ENCODE results near the gene TIGD2. TPM values are rescaled to one million over a fixed set of nuclear protein-coding genes. Genes with fewer than 3 reads are reported as not detected.

The TIGD2 gene
- polyA plus RNA-seq, 1 donor (not counting 4 experiments of a cell fraction or from before 2014, with no cell fraction given), result 5.3 TPM

- no peak for DNase-seq (ENCODE audit: low read depth, low spot score)
- FAIRE-seq, result peak; percentile 9
These were observed 43.9 kb upstream of the TIGD2 start for GRCh38 chr4:89067417-89067816.

GRCh38 chr4:89069481-89069880 is 41.9 kb upstream of the TIGD2 start:
- H3K27ac ChIP-seq (ENCODE audit: control insufficient read depth, insufficient read depth, low read length), result no peak overlapping the region
- H3K27me3 ChIP-seq (ENCODE audit: control insufficient read depth, extremely low read depth, insufficient read depth, low read length), result no peaks in the 10 kb centered on the region
- dilution Hi-C loops (cut with MboI; ENCODE audit: extremely low pct_ligation_motif_present, low sequenced_read_pairs), result no loop called here
- H3K4me3 ChIP-seq (ENCODE audit: control insufficient read depth in 2 of 3, extremely low read depth in 1 of 3, insufficient read depth in 2 of 3, low read depth in 1 of 3, low read length in 3 of 3), result no peak overlapping the region
- no peaks in the 10 kb centered on the region for H3K36me3 ChIP-seq (ENCODE audit: control insufficient read depth in 2 of 2, extremely low read depth in 1 of 2, insufficient read depth in 2 of 2, low read length in 2 of 2)
- peaks cover 7% of the 10 kb centered on the region for H3K4me1 ChIP-seq (ENCODE audit: control insufficient read depth, extremely low read depth, insufficient read depth, low read length)
- FAIRE-seq, result no peak
- TF ChIP-seq CTCF (optimal IDR thresholded peaks at IDR 0.05 in 1 of 3, IDR thresholded peaks at IDR 0.05 in 1 of 3, conservative IDR thresholded peaks at IDR 0.05 in 1 of 3; ENCODE audit: extremely low read depth in 1 of 3, insufficient read depth in 2 of 3, low read length in 3 of 3), result no peak
- TF ChIP-seq EZH2 (IDR thresholded peaks at IDR 0.05; ENCODE audit: low read length), result no peak
- H4K20me1 ChIP-seq (ENCODE audit: control insufficient read depth, extremely low read depth, insufficient read depth, low read length), result no peaks in the 10 kb centered on the region
- no peaks in the 10 kb centered on the region for H3K9me3 ChIP-seq (ENCODE audit: control insufficient read depth, low read depth, low read length)
- H3K4me2 ChIP-seq (ENCODE audit: control insufficient read depth, extremely low read depth, insufficient read depth, low read depth, low read length), result no peak overlapping the region
- DNase-seq (ENCODE audit: low read depth, low spot score), result no peak
- H3K79me2 ChIP-seq (ENCODE audit: control insufficient read depth, insufficient read depth, low read length), result no peaks in the 10 kb centered on the region
- H3K9me1 ChIP-seq (ENCODE audit: control insufficient read depth, extremely low read depth, insufficient read depth, low read length), result no peaks in the 10 kb centered on the region
- H2AFZ ChIP-seq (ENCODE audit: control insufficient read depth, low read length), result no peak overlapping the region
- no peak overlapping the region for H3K9ac ChIP-seq (ENCODE audit: control insufficient read depth, extremely low read depth, insufficient read depth, low read length)

More at GRCh38 chr4:89067417-89067816, 43.9 kb upstream of the TIGD2 start:
- Histone ChIP-seq H3K27ac (ENCODE audit: control insufficient read depth, insufficient read depth, low read length) (no peak overlapping the region), H4K20me1 (ENCODE audit: control insufficient read depth, extremely low read depth, insufficient read depth, low read length) (no peaks in the 10 kb centered on the region), H3K27me3 (ENCODE audit: control insufficient read depth, extremely low read depth, insufficient read depth, low read length) (no peaks in the 10 kb centered on the region), H3K9me3 (ENCODE audit: control insufficient read depth, low read depth, low read length) (no peaks in the 10 kb centered on the region), H3K36me3 (ENCODE audit: control insufficient read depth in 2 of 2, extremely low read depth in 1 of 2, insufficient read depth in 2 of 2, low read length in 2 of 2) (no peaks in the 10 kb centered on the region), H3K79me2 (ENCODE audit: control insufficient read depth, insufficient read depth, low read length) (no peaks in the 10 kb centered on the region), H3K4me2 (ENCODE audit: control insufficient read depth, extremely low read depth, insufficient read depth, low read depth, low read length) (no peak overlapping the region), H2AFZ (ENCODE audit: control insufficient read depth, low read length) (no peak overlapping the region), H3K4me1 (ENCODE audit: control insufficient read depth, extremely low read depth, insufficient read depth, low read length) (peaks cover 7% of the 10 kb centered on the region), H3K4me3 (ENCODE audit: control insufficient read depth in 2 of 3, extremely low read depth in 1 of 3, insufficient read depth in 2 of 3, low read depth in 1 of 3, low read length in 3 of 3) (no peak overlapping the region), H3K9ac (ENCODE audit: control insufficient read depth, extremely low read depth, insufficient read depth, low read length) (no peak overlapping the region), H3K9me1 (ENCODE audit: control insufficient read depth, extremely low read depth, insufficient read depth, low read length) (no peaks in the 10 kb centered on the region)
- TF ChIP-seq CTCF (optimal IDR thresholded peaks at IDR 0.05 in 1 of 3, IDR thresholded peaks at IDR 0.05 in 1 of 3, conservative IDR thresholded peaks at IDR 0.05 in 1 of 3; ENCODE audit: extremely low read depth in 1 of 3, insufficient read depth in 2 of 3, low read length in 3 of 3) (no peak), EZH2 (IDR thresholded peaks at IDR 0.05; ENCODE audit: low read length) (no peak)
- dilution Hi-C loops (cut with MboI; ENCODE audit: extremely low pct_ligation_motif_present, low sequenced_read_pairs), result no loop called here
